Prostate gland (tissue), 2 donors: ENCODE results near the gene GMPR. TPM values are rescaled to one million over a fixed set of nuclear protein-coding genes. Genes with fewer than 3 reads are reported as not detected.

ENCODE experiments used
- DNase-seq: peaks from one replicate; pipeline ENCODE4 v3.0.0-alpha.2; 2019; ENCODE audit warnings: low spot score
- H3K27ac ChIP-seq, 2 donors: fragments of 200-600 bp; sonication (generic); 2 replicates each; pipeline ENCODE4 v1.5.1; 2017 to 2019
- H3K27me3 ChIP-seq: fragments of 200-600 bp; sonication (generic); replicated peaks from 2 replicates; pipeline ENCODE4 v1.5.1; 2019; ENCODE audit not compliant: insufficient read depth
- H3K36me3 ChIP-seq, 2 donors: fragments of 200-600 bp; sonication (generic); 1 replicate in 1 of 2; 2 replicates in 1 of 2; pipeline versions ENCODE4 v1.5.1 to v1.8.1; 2017 to 2019
- H3K4me1 ChIP-seq: fragments of 200-600 bp; sonication (generic); replicated peaks from 2 replicates; pipeline ENCODE4 v1.5.1; 2019
- H3K4me3 ChIP-seq, 2 donors: fragments of 200-600 bp; sonication (generic); 2 replicates each; pipeline ENCODE4 v1.5.1; 2017 to 2019
- H3K9me3 ChIP-seq: fragments of 200-600 bp; sonication (generic); 2 replicates; pipeline ENCODE4 v1.5.1; 2017
- CTCF ChIP-seq, 4 experiments: fragments of 200-600 bp in 2 of 4; fragments of 450-650 bp in 2 of 4; sonication (generic) in 2 of 4; IDR thresholded peaks; 1 replicate in 3 of 4; 2 replicates in 1 of 4; pipeline ENCODE4 v1.5.1; 2016 to 2019; ENCODE audit warnings: antibody characterized with exemption in 4 of 4, mild to moderate bottlenecking in 2 of 4, moderate library complexity in 2 of 4
- POLR2A ChIP-seq: fragments of 450-650 bp; IDR thresholded peaks from one replicate; pipeline ENCODE4 v1.6.1; 2016; ENCODE audit warnings: antibody characterized with exemption, mild to moderate bottlenecking
- POLR2AphosphoS5 ChIP-seq: sonication (generic); formaldehyde crosslinking; IDR thresholded peaks from one replicate; pipeline ENCODE4 v1.6.1; 2017; ENCODE audit warnings: antibody characterized with exemption
- WGBS: methylation state at CpG from one replicate; pipeline ENCODE4 v1.1.5; 2018; 5-methylcytosine and 5-hydroxymethylcytosine counted together
- intact Hi-C: fragments of 100-400 bp; cut with DNase I; formaldehyde crosslinking; loops from one replicate; pipeline ENCODE4 v1.14.2; 2022
- total RNA-seq, 2 donors: library from RNA; depleted of rRNA; stranded (reverse); fragments of >200 nt; gene quantifications; one replicate each; pipeline ENCODE4 v1.1.0, GENCODE V29; 2016

The GMPR gene
- total RNA-seq, 2 donors from 2014 or later: 228 to 266 TPM

DNA sequence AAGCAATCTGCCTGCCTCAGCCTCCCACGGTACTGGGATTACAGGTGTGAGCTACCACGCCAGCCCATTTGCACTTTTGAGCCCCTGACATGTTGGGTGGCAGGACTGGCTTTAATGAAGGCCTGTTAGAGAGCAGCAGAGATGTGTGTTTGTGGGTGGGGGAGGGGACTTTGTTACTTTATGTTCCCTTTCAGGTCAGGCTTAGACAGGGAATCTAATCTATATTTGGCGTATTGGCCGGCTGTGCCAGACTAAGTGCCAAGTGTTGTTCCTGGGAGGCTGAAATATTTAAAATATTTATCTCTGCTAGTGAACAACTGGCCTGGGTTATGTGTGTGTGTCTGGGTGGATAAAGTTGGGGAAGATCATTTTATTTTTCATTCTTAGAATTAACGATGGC lies 6.1 kb downstream of the GMPR start:
- Histone ChIP-seq H3K4me1 (peaks cover 4% of the 10 kb centered on the region), H3K9me3 (no peaks in the 10 kb centered on the region), H3K27ac (peak overlapping the region; percentile 45 to 48), H3K36me3 (no peaks in the 10 kb centered on the region), H3K27me3 (no peaks in the 10 kb centered on the region), H3K4me3 (no peak overlapping the region)
- DNase-seq: no peak
- 46% methylated on average over 5 of the region's 5 CpGs for WGBS
- intact Hi-C loops: loop anchor here (5.0 kb wide), 1 partner anchor 78 kb away; no protein-coding TSS in a partner anchor
- peak; percentile 4 for TF ChIP-seq POLR2AphosphoS5
- TF ChIP-seq POLR2A: no peak

- Histone ChIP-seq H3K27ac (peak overlapping the region; percentile 45 to 48), H3K9me3 (no peaks in the 10 kb centered on the region), H3K4me1 (peaks cover 5% of the 10 kb centered on the region), H3K27me3 (no peaks in the 10 kb centered on the region), H3K4me3 (no peak overlapping the region), H3K36me3 (no peaks in the 10 kb centered on the region)
- WGBS: 38% methylated on average over 10 of the region's 10 CpGs
- DNase-seq: no peak
- TF ChIP-seq CTCF (IDR thresholded peaks at IDR 0.05) (no peak), POLR2A (no peak), POLR2AphosphoS5 (no peak)
- intact Hi-C loops: loop anchor here (5.0 kb wide), 1 partner anchor 77 kb away; no protein-coding TSS in a partner anchor
These were observed 6.6 kb downstream of the GMPR start for GRCh38 chr6:16244869-16245451.

DNA sequence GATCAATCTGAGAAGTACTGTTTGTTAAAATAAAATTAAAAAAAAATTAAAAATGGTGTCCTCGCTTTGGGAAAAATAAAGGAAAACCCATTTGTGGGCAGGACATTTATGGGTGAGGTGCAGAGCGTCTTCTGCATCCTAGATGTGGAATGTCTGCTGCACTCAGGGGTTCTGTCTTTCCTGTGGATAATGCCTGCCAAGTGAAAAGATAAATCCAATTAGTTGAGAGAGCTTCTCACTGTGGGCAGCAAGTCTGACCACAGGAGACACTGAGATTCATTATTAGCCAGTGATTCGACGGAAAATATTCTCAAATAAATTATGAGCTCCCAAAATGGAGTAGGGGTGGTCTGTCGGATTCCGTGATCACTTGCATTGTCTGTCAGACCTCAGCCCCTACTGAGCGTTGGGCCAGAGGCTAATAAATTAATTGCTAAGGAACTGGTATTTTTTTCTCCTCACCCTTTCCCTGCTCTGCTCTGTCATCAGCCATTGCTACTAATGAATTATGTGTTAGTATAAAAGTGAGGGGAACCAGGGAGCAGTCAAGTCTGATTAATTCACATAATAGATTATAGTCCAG lies 10.0 kb downstream of the GMPR start:
- peaks cover 5% of the 10 kb centered on the region for H3K4me1 ChIP-seq
- 94% methylated on average over 7 of the region's 7 CpGs for WGBS
- H3K36me3 ChIP-seq: no peaks in the 10 kb centered on the region
- H3K9me3 ChIP-seq: no peaks in the 10 kb centered on the region
- H3K27me3 ChIP-seq: no peaks in the 10 kb centered on the region
- TF ChIP-seq POLR2AphosphoS5 (no peak), CTCF (IDR thresholded peaks at IDR 0.05) (no peak), POLR2A (no peak)
- H3K27ac ChIP-seq: no peak overlapping the region
- no peak for DNase-seq
- intact Hi-C loops: no loop called here
- no peak overlapping the region for H3K4me3 ChIP-seq

GRCh38 chr6:16249971-16250370 lies 11.6 kb downstream of the GMPR start:
- intact Hi-C loops: no loop called here
- peaks cover 5% of the 10 kb centered on the region for H3K4me1 ChIP-seq
- no peak overlapping the region for H3K4me3 ChIP-seq
- no peak for DNase-seq
- no peaks in the 10 kb centered on the region for H3K27me3 ChIP-seq
- 58% methylated on average over 1 of the region's 1 CpG for WGBS
- TF ChIP-seq CTCF (IDR thresholded peaks at IDR 0.05) (no peak), POLR2A (no peak), POLR2AphosphoS5 (peak; percentile 29)
- H3K27ac ChIP-seq: peak overlapping the region; percentile 23 to 37
- peaks cover 0 to 5% of the 10 kb centered on the region in 2 donors for H3K36me3 ChIP-seq
- H3K9me3 ChIP-seq: no peaks in the 10 kb centered on the region

DNA sequence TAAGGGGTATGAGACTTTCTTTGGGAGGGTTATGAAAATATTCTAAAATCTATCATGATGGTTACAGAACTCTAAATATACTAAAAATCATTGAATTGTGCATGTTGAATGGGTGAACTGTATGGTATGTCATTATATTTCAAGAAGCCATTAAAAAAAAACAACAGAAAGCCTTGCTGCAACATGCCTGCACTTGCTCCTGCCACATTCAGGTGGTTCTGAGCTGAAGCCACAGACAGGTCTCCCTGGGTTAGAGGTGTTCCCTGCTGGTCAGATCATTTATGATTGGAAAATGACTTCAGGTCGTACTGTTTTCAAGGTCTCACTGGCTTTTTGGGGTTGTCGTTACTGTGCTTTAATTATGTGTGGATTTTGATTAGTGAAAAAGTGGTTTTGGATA lies 13.3 kb downstream of the GMPR start:
- Histone ChIP-seq H3K4me1 (peaks cover 2% of the 10 kb centered on the region), H3K27me3 (no peaks in the 10 kb centered on the region), H3K27ac (no peak overlapping the region), H3K9me3 (no peaks in the 10 kb centered on the region), H3K4me3 (no peak overlapping the region), H3K36me3 (peaks cover 0 to 8% of the 10 kb centered on the region in 2 donors)
- intact Hi-C loops: no loop called here
- no peak for TF ChIP-seq CTCF (IDR thresholded peaks at IDR 0.05)
- 61% methylated on average over 2 of the region's 2 CpGs for WGBS
- no peak for DNase-seq
